Upper lobe of left lung (tissue), 4 donors: ENCODE measurements around the gene TCF7L2.

Experiments
- POLR2A ChIP-seq, 4 donors: fragments of 450-650 bp; IDR thresholded peaks; one replicate each; pipeline ENCODE4 v1.5.1; 2016 to 2017; ENCODE audit warnings: antibody characterized with exemption in 4 of 4, mild to moderate bottlenecking in 2 of 4
- POLR2AphosphoS5 ChIP-seq, 2 donors: sonication (generic); formaldehyde crosslinking; IDR thresholded peaks; one replicate each; pipeline ENCODE4 v1.5.1; 2017; ENCODE audit warnings: antibody characterized with exemption in 2 of 2
- TF ChIP-seq, protein P1 (sequence below), 6 experiments: fragments of 450-650 bp in 4 of 6; fragments of 200-600 bp in 2 of 6; sonication (generic) in 2 of 6; IDR thresholded peaks; one replicate each; pipeline ENCODE4 v1.5.1; 2016 to 2019; ENCODE audit warnings: antibody characterized with exemption in 6 of 6

DNA sequence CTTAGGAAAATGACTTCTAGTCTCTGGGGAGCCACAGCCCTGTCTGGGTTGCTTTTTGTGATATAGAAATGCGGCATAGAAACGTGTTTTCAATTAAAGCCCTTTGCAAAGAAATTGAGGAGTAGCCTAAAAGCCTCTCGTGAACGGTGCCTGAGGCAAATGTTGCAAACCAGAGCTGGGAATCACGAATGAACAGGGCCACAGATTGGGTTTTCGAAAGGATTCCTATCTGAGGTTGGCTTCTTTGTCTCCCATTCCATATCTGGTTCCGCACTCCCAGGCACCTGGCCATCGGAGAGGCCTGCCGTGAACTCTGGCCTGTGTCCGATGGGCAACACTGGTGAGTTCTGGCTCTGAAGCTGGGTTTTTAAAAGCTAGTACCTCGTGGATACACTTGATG is 221.6 kb downstream of the TCF7L2 start:
- TF ChIP-seq, protein P1, sequence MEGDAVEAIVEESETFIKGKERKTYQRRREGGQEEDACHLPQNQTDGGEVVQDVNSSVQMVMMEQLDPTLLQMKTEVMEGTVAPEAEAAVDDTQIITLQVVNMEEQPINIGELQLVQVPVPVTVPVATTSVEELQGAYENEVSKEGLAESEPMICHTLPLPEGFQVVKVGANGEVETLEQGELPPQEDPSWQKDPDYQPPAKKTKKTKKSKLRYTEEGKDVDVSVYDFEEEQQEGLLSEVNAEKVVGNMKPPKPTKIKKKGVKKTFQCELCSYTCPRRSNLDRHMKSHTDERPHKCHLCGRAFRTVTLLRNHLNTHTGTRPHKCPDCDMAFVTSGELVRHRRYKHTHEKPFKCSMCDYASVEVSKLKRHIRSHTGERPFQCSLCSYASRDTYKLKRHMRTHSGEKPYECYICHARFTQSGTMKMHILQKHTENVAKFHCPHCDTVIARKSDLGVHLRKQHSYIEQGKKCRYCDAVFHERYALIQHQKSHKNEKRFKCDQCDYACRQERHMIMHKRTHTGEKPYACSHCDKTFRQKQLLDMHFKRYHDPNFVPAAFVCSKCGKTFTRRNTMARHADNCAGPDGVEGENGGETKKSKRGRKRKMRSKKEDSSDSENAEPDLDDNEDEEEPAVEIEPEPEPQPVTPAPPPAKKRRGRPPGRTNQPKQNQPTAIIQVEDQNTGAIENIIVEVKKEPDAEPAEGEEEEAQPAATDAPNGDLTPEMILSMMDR (IDR thresholded peaks at IDR 0.05) = no peak
- TF ChIP-seq POLR2A (IDR thresholded peaks at IDR 0.05) (no peak), POLR2AphosphoS5 (IDR thresholded peaks at IDR 0.05) (no peak)
